NCI-H2227 treated with DMSO at 0.1 percent for 48 hours (cell line): ENCODE results near the gene NBEAL1.
"Not testable (repeated sequence)": the region's sequence is repeated elsewhere in the genome, so short reads cannot be mapped to it uniquely, and the experiment has no call there.

Source experiments
- DNase-seq: peaks from one replicate; lab custom pipeline; 2025; lab: John Stamatoyannopoulos, UW

Gene NBEAL1

GRCh38 chr2:203112342-203112741 is 97.7 kb downstream of the NBEAL1 start:
- no peak for DNase-seq

DNA sequence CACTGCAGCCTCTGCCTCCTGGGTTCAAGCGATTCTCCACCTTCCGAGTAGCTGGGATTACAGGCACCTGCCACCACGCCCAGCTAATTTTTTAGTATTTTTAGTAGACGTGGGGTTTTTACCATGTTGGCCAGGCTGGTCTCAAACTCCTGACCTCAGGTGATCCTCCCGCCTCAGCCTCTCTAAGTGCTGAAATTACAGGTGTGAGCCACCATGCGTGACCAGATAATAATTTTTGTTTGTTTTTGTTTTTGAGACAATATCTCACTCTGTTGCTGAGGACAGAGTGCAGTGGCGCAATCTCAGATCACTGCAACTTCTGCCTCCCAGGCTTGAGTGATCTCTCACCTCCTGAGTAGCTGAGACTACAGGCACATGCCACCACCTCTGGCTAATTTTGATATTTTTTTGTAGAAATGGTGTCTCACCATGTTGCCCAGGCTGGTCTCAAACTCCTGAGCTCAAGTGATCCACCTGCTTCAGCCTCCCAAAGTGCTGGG is 100.6 kb downstream of the NBEAL1 start:
- not testable (repeated sequence) for DNase-seq

- no peak for DNase-seq
Observed at GRCh38 chr2:203122317-203122986, 107.8 kb downstream of the NBEAL1 start.

GRCh38 chr2:203126996-203127395 is 112.3 kb downstream of the NBEAL1 start:
- no peak for DNase-seq

DNA sequence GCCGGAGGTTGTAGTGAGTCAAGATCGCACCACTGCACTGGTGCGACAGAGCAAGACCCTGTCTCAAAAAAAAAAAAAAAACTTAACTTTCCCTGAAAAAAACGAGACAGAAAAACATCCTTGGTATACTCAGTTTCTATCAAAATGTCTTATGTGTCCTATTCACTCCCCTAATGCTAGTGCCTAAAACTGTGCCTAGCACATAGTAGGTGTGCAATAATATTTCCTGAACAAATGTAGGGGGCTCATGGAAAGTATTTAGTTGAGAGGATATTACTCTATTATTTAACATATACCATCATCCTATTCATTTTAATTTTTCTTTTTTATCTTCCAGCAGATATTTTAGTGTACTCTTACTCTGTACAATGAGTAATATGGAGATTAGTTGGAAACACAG is 120.4 kb downstream of the NBEAL1 start:
- DNase-seq: no peak

DNA sequence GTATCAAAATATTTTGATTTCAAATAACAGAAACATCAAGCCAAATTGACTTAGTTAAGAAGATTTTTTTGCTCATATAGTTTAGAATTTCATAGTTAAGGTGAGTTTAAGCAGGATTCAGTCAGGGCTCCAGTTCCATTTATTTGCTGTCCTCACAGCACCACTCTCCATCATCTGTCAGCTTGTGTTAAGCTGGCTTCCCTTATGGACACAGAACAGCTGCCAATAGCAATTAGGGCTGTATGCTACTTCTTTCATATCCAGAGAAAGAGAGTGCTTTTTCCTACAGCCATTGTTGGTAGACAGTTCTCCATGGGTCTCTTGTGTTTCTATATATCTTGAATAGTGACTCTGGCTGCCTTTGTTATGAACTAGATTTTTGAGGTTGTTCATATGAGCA is 128.7 kb downstream of the NBEAL1 start:
- DNase-seq: no peak

- DNase-seq: no peak
Observed at GRCh38 chr2:203149194-203149593, 134.5 kb downstream of the NBEAL1 start.

DNA sequence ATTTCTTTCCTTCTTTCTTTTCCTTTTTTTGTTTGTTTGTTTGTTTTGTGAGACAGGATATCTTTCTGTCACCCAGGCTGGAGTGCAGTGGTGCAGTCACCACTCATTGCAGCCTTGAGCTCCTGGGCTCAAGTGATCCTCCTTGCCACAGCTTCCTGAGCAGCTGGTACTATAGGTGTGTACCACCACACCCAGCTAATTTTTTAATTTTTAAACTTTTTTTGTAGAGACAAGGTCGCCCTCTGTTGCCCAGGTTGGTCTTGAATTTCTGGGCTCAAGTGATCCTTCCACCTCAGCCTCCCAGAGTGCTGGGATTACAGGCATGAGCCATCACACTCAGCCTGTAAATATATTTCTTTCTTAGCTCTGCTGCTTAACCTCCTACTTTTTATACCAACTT is 140.7 kb downstream of the NBEAL1 start:
- no peak for DNase-seq

- not testable (repeated sequence) for DNase-seq
Observed at GRCh38 chr2:203162722-203163121, 148.0 kb downstream of the NBEAL1 start.

DNA sequence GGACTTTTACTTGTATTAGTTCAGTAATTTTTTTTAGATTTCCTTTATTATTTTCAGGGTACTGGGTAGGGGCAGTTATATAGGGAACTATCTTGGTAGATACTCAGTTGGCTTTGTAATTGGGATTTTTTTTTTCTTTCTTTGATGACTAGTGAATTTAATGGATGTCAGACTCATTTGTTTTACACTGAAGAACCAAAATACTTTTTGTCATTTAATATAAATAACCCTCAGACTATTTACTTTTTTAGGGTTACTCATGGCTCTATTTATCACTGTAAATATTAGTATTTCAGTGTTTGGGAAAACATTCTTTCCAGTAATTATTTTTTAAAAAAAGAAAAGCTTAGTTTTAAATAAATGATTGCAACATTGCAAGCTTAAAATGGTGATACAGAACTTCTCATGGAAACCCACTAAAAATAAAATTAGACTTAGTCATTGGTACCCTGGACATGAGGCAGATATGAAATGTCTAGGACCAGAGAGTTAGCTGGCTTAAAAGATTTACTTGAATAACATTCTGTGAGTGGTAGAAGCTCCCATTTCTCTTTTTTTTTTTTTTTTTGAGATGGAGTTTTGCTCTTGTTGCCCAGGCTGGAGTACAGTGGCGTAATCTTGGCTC is 149.7 kb downstream of the NBEAL1 start:
- DNase-seq: no peak

DNA sequence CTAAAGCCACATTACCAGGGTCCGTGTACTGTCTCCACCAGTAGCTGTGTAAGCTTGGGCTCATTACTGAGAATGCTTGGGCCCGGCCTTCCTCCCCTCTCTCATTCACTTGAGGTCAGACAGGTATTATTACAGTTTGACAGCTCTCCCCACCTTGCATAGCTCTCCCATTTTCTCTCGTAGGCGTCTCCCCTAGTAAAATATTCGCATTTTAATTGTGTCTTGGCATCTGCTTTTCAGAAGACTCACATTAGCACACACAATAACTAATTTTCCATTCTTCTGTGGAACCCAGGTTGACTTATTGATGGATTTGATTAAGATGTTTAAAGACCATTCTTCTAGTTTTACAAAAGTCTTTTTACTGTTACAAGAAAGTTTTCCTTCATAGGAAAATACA is 153.1 kb downstream of the NBEAL1 start:
- DNase-seq: no peak

DNA sequence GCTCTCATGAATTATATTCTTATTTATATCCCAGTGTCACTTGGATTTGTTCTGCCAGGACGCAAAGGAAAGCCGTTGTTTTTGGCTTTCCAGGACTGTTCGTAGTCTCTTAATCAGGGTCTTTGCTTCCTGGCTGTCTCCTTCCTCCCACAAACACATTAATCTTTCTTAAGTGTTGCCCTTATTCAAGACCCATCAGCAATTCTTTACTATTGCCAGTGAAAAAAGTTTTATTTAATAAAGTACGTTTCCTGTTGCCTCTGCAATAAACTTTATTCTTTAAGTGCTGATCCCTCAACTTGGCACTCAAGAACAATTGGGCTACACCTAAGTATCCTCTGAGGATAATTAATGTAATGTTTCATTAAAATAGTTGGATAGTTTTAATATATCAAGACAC is 155.8 kb downstream of the NBEAL1 start:
- no peak for DNase-seq

GRCh38 chr2:203175371-203175770 is 160.7 kb downstream of the NBEAL1 start:
- DNase-seq: no peak

- no peak for DNase-seq
Observed at GRCh38 chr2:203177361-203177760, 162.7 kb downstream of the NBEAL1 start.

GRCh38 chr2:203185864-203186263 is 171.2 kb downstream of the NBEAL1 start:
- no peak for DNase-seq

DNA sequence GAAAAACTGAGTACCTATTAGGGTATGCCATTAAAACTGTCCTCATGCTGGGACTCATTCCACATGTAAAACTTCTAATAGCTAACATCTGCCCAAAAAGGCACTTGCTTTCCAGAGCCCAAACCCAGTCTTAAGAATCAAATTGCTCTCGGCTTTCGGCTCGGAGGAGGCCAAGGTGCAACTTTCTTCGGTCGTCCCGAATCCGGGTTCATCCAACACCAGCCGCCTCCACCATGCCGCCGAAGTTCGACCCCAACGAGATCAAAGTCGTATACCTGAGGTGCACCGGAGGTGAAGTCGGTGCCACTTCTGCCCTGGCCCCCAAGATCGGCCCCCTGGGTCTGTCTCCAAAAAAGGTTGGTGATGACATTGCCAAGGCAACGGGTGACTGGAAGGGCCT is 175.9 kb downstream of the NBEAL1 start:
- not testable (repeated sequence) for DNase-seq

DNA sequence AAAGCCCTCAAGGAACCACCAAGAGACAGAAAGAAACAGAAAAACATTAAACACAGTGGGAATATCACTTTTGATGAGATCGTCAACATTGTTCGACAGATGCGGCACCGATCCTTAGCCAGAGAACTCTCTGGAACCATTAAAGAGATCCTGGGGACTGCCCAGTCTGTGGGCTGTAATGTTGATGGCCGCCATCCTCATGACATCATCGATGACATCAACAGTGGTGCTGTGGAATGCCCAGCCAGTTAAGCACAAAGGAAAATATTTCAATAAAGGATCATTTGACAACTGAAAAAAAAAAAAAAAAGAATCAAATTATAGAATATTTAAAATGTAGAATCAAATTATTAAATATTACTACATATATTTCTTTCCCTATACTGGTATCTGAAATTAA is 176.4 kb downstream of the NBEAL1 start:
- not testable (repeated sequence) for DNase-seq

DNA sequence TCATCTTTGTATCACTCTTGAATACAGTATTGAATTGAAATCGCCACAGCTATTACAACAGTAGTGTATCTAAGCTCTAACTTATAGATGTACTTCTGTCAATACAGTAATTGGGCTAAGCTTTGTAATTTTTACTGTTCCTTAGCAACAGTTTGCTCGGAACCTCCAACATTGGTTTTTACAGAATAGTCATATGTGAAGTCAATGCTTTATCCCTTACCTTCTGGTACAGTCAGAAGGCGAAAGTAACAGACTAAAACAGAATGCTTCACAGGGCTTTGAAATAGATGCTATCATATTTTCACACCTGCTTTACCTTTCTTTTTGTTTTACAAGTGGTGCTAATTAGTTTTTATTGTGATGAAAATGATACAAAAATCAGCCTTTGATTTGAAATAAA is 177.3 kb downstream of the NBEAL1 start:
- no peak for DNase-seq

GRCh38 chr2:203195331-203196036 is 180.8 kb downstream of the NBEAL1 start:
- DNase-seq: no peak

DNA sequence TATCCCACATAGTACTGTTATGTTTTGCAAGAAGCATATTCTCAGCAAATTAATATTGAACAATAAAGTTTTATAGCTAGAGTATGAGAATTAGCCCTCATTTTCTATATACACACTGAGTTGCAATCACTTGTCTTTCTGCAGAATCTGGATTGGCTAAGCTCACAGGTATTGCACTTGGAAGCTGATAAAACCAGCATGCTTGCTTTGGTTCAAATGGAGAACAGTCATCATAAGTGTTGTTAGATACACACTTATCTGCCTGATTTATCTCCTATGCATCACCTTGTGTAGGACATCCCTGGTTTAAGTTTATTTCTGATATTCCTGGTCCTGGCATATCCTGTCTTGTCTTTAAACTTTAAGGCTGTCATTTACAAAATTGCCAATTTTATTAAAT is 186.2 kb downstream of the NBEAL1 start:
- DNase-seq: no peak

- DNase-seq: peak; percentile 11
Observed at GRCh38 chr2:203201426-203201825, 186.8 kb downstream of the NBEAL1 start.

DNA sequence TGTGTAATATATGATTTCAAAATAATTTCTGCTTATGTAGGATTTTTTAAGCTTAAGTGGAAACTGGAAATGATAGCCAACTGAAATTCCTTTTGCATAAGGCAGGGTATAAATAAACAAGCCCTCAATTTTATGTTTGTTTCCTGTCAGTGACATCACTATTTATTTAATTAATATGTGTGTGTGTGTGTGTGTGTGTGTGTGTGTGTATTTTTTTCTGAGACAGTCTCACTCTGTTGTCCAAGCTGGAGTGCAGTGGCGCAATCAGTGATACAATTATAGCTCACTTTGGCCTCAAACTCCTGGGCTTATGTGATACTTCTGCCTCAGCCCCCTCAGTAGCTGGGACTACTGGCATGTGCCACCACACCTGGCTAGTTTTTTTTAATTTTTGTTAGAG is 194.9 kb downstream of the NBEAL1 start:
- DNase-seq: no peak

GRCh38 chr2:203225423-203226039 is 210.9 kb downstream of the NBEAL1 start:
- DNase-seq: peak; percentile 32
